Measurements from ENCODE around the gene CA11.

The CA11 gene

GRCh38 chr19:48627865-48628314, 18.1 kb downstream of the CA11 start:
- DNase-seq, result no peak

GRCh38 chr19:48627201-48627864, 18.7 kb downstream of the CA11 start:
- no peak for DNase-seq

DNA sequence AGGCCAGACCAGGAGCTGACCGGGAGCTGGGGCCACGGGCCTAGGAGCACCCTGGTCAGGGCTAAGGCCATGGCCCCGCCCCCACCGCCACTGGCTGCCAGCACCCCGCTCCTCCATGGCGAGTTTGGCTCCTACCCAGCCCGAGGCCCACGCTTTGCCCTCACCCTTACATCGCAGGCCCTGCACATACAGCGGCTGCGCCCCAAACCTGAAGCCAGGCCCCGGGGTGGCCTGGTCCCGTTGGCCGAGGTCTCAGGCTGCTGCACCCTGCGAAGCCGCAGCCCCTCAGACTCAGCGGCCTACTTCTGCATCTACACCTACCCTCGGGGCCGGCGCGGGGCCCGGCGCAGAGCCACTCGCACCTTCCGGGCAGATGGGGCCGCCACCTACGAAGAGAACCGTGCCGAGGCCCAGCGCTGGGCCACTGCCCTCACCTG, 20.1 kb downstream of the CA11 start:
- DNase-seq, result no peak

- no peak for DNase-seq
These were observed 20.9 kb downstream of the CA11 start for GRCh38 chr19:48624791-48625723.

GRCh38 chr19:48624067-48624594, 21.9 kb downstream of the CA11 start:
- peak; percentile 98 for DNase-seq

- DNase-seq, result no peak
These were observed 22.4 kb downstream of the CA11 start for GRCh38 chr19:48623556-48624066.

- no peak for DNase-seq
These were observed 26.0 kb downstream of the CA11 start for GRCh38 chr19:48619692-48620585.

GRCh38 chr19:48618916-48619691, 26.9 kb downstream of the CA11 start, which contains the start of the genes RPL18 and SPHK2:
TSS of gene RPL18 (minus strand) at chr19:48619178. CDS start at chr19:48619143, 35 bp downstream.
TSS of gene SPHK2 (plus strand) at chr19:48619506. CDS start at chr19:48620515, 1,009 bp downstream.
- DNase-seq, result peak; percentile 99

DNA sequence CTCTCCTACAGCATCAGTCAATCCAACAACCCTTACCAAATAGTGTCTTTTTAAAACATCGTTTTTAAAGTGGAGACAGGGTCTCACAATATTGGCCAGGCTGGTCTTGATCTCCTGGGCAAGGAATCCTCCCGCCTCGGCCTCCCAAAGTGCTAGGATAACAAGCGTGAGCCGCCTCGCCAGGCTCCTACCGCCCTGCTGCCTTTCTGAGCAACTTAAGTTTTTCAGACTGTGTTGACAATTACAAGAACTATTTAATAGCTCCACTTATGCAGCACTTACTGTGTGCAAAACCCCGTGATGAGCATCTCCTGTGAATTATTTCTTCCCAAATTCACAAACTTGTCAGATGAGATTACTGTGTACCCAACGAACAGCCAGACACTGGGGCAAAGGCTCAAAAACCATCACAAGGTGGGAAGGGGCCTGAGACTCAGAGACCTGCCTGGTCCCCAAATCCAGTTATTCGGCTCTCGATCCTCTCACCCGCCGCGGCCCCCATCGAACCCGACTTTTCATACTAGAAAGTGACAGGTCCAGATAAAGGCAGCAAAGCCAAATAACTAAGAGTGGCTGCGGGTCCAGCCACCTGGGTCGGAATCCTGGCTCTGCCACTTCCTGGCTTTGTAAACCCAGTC, 27.6 kb downstream of the CA11 start:
- no peak for DNase-seq

- DNase-seq, result no peak
These were observed 28.6 kb downstream of the CA11 start for GRCh38 chr19:48617146-48617937.

GRCh38 chr19:48616491-48617056, 29.4 kb downstream of the CA11 start:
- DNase-seq, result no peak

DNA sequence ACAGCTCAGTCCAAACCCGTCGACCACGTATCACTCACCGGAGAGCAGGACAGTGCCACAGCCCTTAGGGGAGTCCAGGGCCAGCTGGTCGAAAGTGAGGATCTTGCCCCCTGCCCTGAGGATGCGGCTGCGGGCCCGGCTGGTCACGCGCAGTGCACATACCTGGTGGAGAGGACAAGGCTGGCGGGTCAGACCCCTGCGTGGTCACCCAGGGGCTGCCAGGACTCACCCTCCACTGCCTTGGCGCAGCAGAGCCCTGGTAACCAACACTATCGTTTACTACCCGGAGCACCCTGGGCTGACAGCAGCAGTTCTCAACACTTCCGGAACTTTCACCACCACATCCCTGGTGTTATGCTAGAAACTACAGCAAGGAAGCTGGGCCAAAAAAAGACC, 29.9 kb downstream of the CA11 start:
- no peak for DNase-seq

DNA sequence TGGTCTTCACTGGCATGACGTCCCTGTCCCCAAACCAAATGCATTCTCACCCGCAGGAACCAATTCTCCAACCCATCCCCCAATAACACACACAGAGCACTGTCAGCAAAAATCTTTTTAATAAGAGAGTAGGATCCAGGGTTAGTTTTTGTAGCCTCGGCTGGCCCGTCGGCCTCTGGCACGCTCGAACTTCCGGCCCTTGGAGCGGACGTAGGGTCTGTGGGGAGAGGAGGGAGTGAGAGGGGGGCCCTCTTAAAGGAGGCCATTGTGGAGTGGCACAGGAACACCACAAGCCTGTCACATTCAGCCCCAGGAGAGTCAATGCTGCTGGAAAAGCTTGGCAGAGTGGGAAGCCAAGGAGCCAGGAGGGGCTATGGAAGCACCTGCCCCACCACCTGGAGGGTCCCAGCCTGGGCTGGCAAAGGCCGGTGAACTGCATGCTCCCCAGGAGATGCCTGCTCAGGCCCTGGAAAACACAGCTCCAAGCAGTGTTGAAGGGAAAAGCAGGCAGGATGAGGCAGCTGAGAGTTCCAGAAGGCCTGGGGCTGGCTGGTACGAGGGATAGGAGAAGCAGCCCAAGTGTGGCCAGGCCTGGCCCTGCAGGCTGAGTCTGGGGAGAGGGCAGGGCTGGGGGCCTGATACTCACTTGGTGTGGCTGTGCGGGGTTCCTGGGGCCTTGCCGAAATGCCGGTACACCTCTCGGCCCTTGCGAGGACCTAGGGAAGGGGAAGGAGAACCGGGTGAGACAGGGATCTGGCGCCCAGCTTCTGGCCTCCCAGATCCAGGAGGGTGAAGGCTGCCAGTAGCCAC, 30.6 kb downstream of the CA11 start:
- no peak for DNase-seq

- DNase-seq, result peak; percentile 33
These were observed 31.4 kb downstream of the CA11 start, which contains the start of gene FAM83E for GRCh38 chr19:48614436-48615230. TSS of gene FAM83E (minus strand) at chr19:48615076. CDS start at chr19:48613372, 1,704 bp downstream.

DNA sequence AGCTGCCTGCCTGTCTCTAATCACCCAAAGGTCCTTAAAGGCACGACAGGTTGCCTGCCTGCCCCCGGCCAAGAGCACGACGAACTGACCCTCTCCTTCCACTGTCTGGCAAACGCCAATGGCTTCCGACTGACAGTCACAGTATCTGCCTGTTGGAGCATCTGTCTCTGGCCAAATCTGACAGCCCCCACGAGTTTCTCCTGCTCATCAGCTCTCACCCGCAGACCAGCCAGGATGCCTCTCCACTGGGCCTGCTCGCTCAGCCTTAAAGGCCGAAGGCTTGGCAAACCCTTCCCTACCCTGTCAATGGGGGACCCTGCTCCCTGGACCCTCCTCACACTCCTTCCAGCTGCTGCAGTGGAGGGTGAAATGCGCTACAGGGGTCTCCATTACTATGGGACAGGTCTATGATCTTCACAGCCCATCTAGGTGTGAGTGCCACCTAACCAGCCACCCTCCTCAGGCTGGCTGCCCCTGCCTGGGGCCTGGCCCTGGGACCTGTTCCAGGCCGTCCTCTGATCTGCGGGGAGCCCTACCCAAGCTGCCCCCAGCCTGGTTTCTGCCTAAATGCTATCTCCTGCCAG, 32.0 kb downstream of the CA11 start:
- DNase-seq, result no peak

- DNase-seq, result no peak
These were observed 32.7 kb downstream of the CA11 start for GRCh38 chr19:48613024-48613851.
